GM12801 (cell line): ENCODE data around the gene EEF1G.

Source experiments
- TF ChIP-seq, protein P1 (sequence below): IDR thresholded peaks from one replicate; pipeline ENCODE4 v1.5.1; 2011; ENCODE audit warnings: control low read depth; ENCODE audit not compliant: insufficient read length; ENCODE audit errors: extremely low read depth

Gene EEF1G, protein sequence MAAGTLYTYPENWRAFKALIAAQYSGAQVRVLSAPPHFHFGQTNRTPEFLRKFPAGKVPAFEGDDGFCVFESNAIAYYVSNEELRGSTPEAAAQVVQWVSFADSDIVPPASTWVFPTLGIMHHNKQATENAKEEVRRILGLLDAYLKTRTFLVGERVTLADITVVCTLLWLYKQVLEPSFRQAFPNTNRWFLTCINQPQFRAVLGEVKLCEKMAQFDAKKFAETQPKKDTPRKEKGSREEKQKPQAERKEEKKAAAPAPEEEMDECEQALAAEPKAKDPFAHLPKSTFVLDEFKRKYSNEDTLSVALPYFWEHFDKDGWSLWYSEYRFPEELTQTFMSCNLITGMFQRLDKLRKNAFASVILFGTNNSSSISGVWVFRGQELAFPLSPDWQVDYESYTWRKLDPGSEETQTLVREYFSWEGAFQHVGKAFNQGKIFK

DNA sequence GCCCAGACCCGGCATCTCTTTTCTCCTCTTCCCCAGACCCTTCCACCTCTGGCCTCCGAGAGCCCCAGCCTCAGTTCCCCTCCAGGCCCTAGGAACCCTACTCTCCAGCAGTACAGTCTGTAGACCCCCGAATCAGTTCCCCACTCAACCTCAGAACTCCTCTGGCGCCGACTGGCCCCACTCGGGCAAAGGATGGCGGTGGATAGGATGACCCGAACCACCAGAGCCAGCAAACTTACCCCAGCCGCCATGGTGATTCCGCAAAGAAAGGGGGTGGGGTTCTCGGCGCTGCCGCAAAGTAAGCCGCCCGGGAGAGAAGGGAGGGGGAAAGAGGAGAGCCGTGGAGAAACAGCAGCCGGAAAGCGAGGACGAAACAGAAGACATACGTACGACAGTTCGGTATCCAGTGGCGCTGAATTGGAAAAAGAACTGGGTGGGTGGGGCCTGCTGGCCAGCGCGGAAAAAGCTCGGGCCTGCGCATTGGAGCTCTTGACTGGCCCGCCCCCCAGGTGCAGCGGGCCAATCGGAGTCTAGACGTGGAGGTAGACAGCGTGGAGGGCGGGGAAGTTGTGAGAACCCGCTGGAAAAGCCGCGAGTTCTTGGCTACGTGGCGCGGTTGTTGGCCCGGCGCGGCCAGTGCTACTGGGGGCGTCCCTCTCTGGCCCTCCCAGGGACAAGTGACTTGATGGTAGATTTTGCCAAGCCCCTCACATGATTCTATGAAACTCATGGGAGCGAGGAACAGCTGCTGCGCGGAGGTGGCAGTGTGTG lies at the start of gene EEF1G:
TSS of gene EEF1G (minus strand) at position 300 of the 771 bp plus-strand sequence. CDS start at position 251, 49 bp downstream.
- TF ChIP-seq, protein P1, sequence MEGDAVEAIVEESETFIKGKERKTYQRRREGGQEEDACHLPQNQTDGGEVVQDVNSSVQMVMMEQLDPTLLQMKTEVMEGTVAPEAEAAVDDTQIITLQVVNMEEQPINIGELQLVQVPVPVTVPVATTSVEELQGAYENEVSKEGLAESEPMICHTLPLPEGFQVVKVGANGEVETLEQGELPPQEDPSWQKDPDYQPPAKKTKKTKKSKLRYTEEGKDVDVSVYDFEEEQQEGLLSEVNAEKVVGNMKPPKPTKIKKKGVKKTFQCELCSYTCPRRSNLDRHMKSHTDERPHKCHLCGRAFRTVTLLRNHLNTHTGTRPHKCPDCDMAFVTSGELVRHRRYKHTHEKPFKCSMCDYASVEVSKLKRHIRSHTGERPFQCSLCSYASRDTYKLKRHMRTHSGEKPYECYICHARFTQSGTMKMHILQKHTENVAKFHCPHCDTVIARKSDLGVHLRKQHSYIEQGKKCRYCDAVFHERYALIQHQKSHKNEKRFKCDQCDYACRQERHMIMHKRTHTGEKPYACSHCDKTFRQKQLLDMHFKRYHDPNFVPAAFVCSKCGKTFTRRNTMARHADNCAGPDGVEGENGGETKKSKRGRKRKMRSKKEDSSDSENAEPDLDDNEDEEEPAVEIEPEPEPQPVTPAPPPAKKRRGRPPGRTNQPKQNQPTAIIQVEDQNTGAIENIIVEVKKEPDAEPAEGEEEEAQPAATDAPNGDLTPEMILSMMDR = no peak

DNA sequence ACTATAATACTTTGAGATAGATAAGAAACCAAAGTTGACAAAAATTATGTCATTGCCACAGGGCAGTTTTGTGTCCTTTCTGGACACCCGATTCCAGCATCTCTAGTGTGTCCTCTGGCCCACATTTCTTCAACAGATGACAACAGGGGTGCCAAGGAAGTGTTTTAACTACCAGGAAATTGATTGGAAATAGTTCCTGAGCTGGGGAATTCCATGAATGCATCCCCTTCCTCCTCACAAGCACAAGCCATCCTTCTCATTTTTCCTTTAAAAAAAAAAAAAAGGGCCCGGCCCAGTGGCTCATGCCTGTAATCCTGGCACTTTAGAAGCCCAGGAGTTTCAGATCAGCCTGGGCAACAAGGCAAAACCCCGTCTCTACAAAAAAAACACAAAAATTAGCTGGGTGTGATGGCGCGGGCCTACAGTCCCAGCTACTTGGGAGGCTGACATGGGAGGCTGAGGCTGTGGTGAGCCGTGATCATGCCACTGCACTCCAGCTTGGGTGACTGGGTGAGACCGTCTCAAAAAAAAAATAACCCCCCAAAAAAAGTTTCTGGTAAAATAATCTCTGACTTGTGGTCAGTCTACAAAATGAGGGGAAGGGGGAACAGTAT lies 48.9 kb upstream of the EEF1G start:
- TF ChIP-seq, protein P1 = no peak

DNA sequence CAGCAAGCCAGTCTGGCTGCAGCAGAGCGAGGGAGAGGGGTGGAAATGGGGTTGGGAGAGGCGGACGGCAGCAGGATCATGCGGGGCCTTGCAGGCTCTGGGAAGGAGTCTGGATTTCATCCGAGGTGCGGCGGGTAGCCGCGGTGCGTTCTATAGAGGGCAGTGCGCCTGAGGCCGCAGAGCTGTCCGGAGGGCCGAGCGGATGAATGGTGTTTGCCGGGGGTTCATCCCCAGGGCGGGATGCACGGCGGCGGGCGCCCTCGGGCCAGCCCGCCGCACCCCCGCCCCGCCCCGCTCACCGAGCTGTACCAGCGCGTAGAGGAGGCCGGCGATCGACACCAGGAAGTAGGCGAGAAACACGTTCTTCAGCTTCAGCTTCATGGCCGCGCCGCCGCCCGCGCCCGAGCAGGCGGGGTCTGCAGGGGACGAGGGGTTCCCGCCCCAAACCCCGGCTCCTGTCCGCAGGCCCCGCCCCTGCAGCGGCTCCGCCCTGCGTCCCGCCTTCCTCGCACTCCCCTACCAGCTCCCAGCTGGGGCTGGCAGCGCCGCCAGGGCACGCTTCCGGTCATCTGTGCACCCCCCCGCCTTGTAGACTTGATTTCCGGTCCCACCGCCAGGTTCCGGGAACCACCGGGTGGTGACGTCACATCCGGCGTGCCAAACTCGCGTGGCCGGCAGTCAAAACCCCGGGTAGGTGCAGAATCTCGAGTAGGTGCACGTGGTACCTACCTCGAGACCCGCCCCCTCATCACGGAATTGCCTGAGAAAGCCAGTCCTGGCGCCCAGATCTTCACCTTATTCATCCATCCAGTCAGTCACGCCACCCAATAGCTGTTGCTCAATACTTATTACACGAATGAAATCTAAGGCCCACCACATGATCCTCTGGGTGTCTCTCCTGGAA lies 48.1 kb upstream of the EEF1G start, which contains the start of gene B3GAT3:
TSS of gene B3GAT3 (minus strand) at position 420 of the 904 bp plus-strand sequence. CDS start at position 381, 39 bp downstream.
- TF ChIP-seq, protein P1 = no peak

DNA sequence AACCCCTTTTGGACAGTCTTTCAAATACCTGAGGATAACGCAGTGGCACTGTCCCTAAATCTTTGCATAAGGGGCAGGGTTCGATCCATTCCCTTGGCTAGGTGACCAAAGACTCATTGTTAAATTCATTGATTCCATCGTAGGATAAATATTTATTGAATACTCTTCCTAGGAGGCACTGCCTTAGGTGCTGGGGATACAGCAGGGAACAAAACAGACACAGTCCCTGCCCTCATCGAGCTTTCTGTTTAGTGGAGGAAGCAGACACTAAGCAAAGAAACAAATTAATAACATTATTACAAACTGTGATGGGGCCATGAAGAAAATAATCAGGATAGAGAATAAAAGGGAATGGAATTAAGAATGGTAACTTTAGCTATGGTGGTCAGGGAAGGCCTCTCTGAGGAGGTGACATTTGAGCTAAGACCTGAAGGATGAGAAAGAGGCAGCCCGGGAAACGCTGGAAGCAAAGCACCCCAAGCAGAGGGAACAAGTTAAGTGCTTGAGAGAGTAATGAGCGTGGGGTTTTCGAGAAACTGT lies 47.4 kb upstream of the EEF1G start:
- TF ChIP-seq, protein P1 = no peak

DNA sequence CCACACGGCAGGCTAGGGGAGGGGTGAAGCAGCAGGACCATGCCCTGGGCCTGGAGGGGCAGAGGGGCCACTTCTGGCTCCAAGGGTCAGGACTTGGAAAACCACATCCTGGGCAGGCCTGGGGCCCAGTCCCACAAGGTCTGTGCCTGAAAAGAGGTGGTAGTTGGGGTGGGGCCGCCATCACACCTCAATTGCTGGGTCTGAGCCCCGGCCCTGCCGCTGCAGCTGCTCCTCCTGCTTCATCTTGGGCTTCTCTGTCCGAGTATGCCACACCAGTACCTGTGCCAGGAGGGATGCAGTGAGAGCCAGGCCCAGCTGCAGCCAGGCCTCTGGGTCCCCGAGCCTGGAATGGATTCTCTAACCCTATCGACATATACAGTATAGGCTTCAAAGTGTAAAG lies 41.8 kb upstream of the EEF1G start:
- TF ChIP-seq, protein P1 = no peak

DNA sequence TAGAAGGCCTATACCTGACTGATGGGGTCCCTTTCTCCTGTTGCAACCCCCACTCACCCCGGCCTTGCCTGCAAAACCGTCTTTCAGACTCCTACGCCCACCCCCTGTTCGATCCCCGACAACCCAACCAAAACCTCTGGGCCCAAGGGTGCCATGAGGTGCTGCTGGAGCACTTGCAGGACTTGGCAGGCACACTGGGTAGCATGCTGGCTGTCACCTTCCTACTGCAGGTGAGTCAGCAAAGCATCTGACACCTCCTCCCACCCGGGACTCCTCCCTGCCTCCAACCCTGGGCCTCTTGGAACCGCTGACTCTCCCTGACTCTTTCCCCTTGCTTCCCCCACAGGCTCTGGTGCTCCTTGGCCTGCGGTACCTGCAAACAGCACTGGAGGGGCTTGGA lies 40.6 kb upstream of the EEF1G start:
- TF ChIP-seq, protein P1 = no peak
